ENCODE data around the gene IRF2. TPM values are rescaled to one million over a fixed set of nuclear protein-coding genes. Genes with fewer than 3 reads are reported as not detected.
"Not testable (repeated sequence)": the region's sequence is repeated elsewhere in the genome, so short reads cannot be mapped to it uniquely, and the experiment has no call there.

Gene IRF2
- total RNA-seq, 1 donor from 2014 or later: 53.3 TPM

DNA sequence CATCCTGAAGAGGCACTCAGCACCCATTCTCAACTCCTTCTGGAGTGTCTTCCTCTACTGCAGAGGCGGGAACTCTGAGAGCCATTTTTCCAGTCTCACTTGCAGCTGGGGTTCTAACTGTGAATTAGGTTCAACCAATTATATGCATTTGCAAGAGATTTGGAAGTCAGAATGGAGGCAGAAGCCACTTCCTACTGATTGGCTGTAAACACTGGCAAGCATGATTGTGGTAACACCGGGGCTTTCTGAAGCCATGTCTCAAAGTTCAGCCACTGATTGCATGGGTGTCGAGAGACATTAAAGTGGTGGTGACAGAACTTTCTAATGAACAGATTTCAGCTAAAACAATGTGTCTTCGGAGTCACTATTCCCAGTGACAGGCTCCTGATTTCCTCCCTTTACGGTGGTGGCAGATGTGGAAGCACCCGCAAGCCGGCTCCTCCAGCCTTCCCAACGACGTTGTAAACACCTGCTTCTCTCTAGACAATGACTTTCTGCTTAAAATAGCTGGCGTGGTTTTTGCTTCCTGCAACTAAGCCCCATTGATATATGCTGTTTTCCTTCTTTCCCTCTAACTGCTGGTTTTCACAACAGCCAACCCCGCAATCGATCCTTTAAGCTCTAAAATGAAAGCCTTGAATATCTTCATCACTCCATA is 92.0 kb downstream of the IRF2 start:
- DNase-seq: no peak
- Histone ChIP-seq H3K4me1 (peaks cover 48% of the 10 kb centered on the region), H3K4me3 (no peak overlapping the region), H3K9me3 (no peaks in the 10 kb centered on the region), H3K36me3 (peaks cover 9% of the 10 kb centered on the region), H3K27me3 (ENCODE audit: low read depth) (no peaks in the 10 kb centered on the region), H3K27ac (peak overlapping the region; percentile 69)
- intact Hi-C loops (cut with DNase I): no loop called here
- TF ChIP-seq CTCF (IDR thresholded peaks at IDR 0.05): no peak
- ATAC-seq: peak in 1 of 2 donors; percentile 15

GRCh38 chr4:184380707-184381106 is 93.6 kb downstream of the IRF2 start:
- Histone ChIP-seq H3K36me3 (no peaks in the 10 kb centered on the region), H3K4me3 (no peak overlapping the region), H3K9me3 (no peaks in the 10 kb centered on the region), H3K27me3 (ENCODE audit: low read depth) (no peaks in the 10 kb centered on the region), H3K27ac (no peak overlapping the region), H3K4me1 (peaks cover 39% of the 10 kb centered on the region)
- intact Hi-C loops (cut with DNase I): no loop called here
- ATAC-seq (no peak), DNase-seq (no peak)
- TF ChIP-seq CTCF (IDR thresholded peaks at IDR 0.05): no peak

GRCh38 chr4:184380214-184380613 is 94.1 kb downstream of the IRF2 start:
- H3K9me3 ChIP-seq; H3K27me3 ChIP-seq (ENCODE audit: low read depth); ATAC-seq; H3K4me3 ChIP-seq; intact Hi-C loops (cut with DNase I); DNase-seq; H3K36me3 ChIP-seq; H3K27ac ChIP-seq: not testable (repeated sequence)
- H3K4me1 ChIP-seq: peaks cover 34% of the 10 kb centered on the region

GRCh38 chr4:184376923-184377322 is 97.4 kb downstream of the IRF2 start:
- no peaks in the 10 kb centered on the region for H3K36me3 ChIP-seq
- DNase-seq: no peak
- H3K4me1 ChIP-seq: peaks cover under 1% of the 10 kb centered on the region
- TF ChIP-seq CTCF (IDR thresholded peaks at IDR 0.05): no peak
- no peak overlapping the region for H3K27ac ChIP-seq
- H3K27me3 ChIP-seq (ENCODE audit: low read depth): no peaks in the 10 kb centered on the region
- intact Hi-C loops (cut with DNase I): no loop called here
- H3K9me3 ChIP-seq: no peaks in the 10 kb centered on the region
- ATAC-seq: no peak
- H3K4me3 ChIP-seq: no peak overlapping the region

GRCh38 chr4:184376126-184376838 is 98.1 kb downstream of the IRF2 start:
- no peak for TF ChIP-seq CTCF (IDR thresholded peaks at IDR 0.05)
- no peak for ATAC-seq
- Histone ChIP-seq H3K4me1 (no peaks in the 10 kb centered on the region), H3K4me3 (no peak overlapping the region), H3K36me3 (no peaks in the 10 kb centered on the region), H3K27me3 (ENCODE audit: low read depth) (no peaks in the 10 kb centered on the region), H3K27ac (no peak overlapping the region), H3K9me3 (no peaks in the 10 kb centered on the region)
- intact Hi-C loops (cut with DNase I): no loop called here
- DNase-seq: no peak

- H3K27me3 ChIP-seq (ENCODE audit: low read depth); intact Hi-C loops (cut with DNase I); H3K27ac ChIP-seq; H3K36me3 ChIP-seq; DNase-seq; H3K9me3 ChIP-seq; H3K4me1 ChIP-seq; ATAC-seq; H3K4me3 ChIP-seq: not testable (repeated sequence)
Observed at GRCh38 chr4:184375623-184376022, 98.7 kb downstream of the IRF2 start.
